ENCODE results near the gene SHD.

GRCh38 chr19:4313847-4314490 is 34.9 kb downstream of the SHD start:
- TF ChIP-seq POLR2A (IDR thresholded peaks at IDR 0.05) (no peak), CTCF (IDR thresholded peaks at IDR 0.05) (no peak)
